HepG2 (cell line): ENCODE results near the gene SMTNL1. TPM values are rescaled to one million over a fixed set of nuclear protein-coding genes. Genes with fewer than 3 reads are reported as not detected.

ENCODE experiments used
- ATAC-seq: fragments of 200-7000 bp; cut with Tn5 transposase; 3 replicates; pipeline ENCODE4 v1.9.1; 2020; ENCODE audit warnings: mild to moderate bottlenecking, moderate library complexity
- BruUV-seq: library from RNA; stranded (reverse); fragments of 400-500 nt; replicated peaks from 2 replicates; lab custom pipeline; 2021; lab: Mats Ljungman, UMichigan
- CTCF ChIA-PET: fragments of 300-600 bp; formaldehyde crosslinking; extraction: SDS; loops from one replicate; lab custom pipeline; 2021; ENCODE audit warnings: low total read pairs, inconsistent platforms, low intra/inter-chr PET ratio; lab: Yijun Ruan, JAX
- POLR2A ChIA-PET: fragments of 350-600 bp; sonication (Branson Sonifier 250); formaldehyde crosslinking; loops from one replicate; lab custom pipeline; 2020; ENCODE audit warnings: antibody characterized with exemption, inconsistent platforms; lab: Yijun Ruan, JAX
- DNase-seq: peaks from one replicate; pipeline ENCODE4 v3.0.0-alpha.2; 2015; ENCODE audit warnings: low spot score
- FAIRE-seq: peaks from 3 replicates; lab custom pipeline; 2011; peaks lifted over from hg19 to GRCh38; lab: Jason Lieb, UNC
- H2AFZ ChIP-seq: one replicate; pipeline ENCODE4 v1.6.1; 2011; ENCODE audit warnings: low read length, inconsistent platforms
- H3K27ac ChIP-seq: fragments of 300-600 bp; 3 replicates; pipeline ENCODE4 v1.8.0; 2011; ENCODE audit warnings: mixed run types, mild to moderate bottlenecking, mixed read lengths, low read length, inconsistent platforms; ENCODE audit not compliant: insufficient read depth; ENCODE audit errors: extremely low read length
- H3K27me3 ChIP-seq, 2 experiments: fragments of 200-600 bp in 1 of 2; 2 replicates in 1 of 2; 3 replicates in 1 of 2; pipeline versions ENCODE4 v1.6.0 to v1.8.0; 2011; ENCODE audit warnings: low read length in 2 of 2, mild to moderate bottlenecking in 2 of 2, moderate library complexity in 2 of 2, inconsistent platforms in 1 of 2; ENCODE audit not compliant: insufficient read depth in 2 of 2, control insufficient read depth in 1 of 2
- H3K36me3 ChIP-seq, 2 experiments: fragments of 200-600 bp in 1 of 2; replicated peaks in 1 of 2; 2 replicates in 1 of 2; 3 replicates in 1 of 2; pipeline versions ENCODE4 v1.5.1 to v1.8.0; 2011; ENCODE audit warnings: low read length in 2 of 2, inconsistent platforms in 1 of 2; ENCODE audit not compliant: insufficient read depth in 2 of 2, control insufficient read depth in 1 of 2
- H3K4me1 ChIP-seq: 2 replicates; pipeline ENCODE4 v1.5.1; 2012; ENCODE audit warnings: low read length, inconsistent platforms; ENCODE audit not compliant: insufficient read depth
- H3K4me2 ChIP-seq: 2 replicates; pipeline ENCODE4 v1.6.0; 2011; ENCODE audit warnings: low read depth, low read length, inconsistent platforms
- H3K4me3 ChIP-seq, 3 experiments: fragments of 200-600 bp in 1 of 3; sonication (generic), shearing (Covaris generic) in 1 of 3; replicated peaks in 1 of 3; 2 replicates each; pipeline ENCODE4 v1.5.1; 2011 to 2016; ENCODE audit warnings: low read length in 3 of 3, inconsistent platforms in 2 of 3, low read depth in 2 of 3, mild to moderate bottlenecking in 2 of 3, control low read depth in 1 of 3, mixed read lengths in 1 of 3; ENCODE audit not compliant: insufficient read depth in 1 of 3
- H3K79me2 ChIP-seq: one replicate; pipeline ENCODE4 v1.6.1; 2011; ENCODE audit warnings: low read length, inconsistent platforms; ENCODE audit not compliant: insufficient read depth
- H3K9ac ChIP-seq: 2 replicates; pipeline ENCODE4 v1.6.0; 2011; ENCODE audit warnings: mild to moderate bottlenecking, low read depth, low read length, inconsistent platforms; ENCODE audit not compliant: insufficient read depth
- H3K9me3 ChIP-seq: 2 replicates; pipeline ENCODE4 v1.5.1; 2012; ENCODE audit warnings: mild to moderate bottlenecking, low read length
- H4K20me1 ChIP-seq: 2 replicates; pipeline ENCODE4 v1.6.0; 2011; ENCODE audit warnings: inconsistent platforms, mild to moderate bottlenecking, low read length, moderate library complexity; ENCODE audit not compliant: insufficient read depth
- ADNP ChIP-seq: sonication (generic); formaldehyde crosslinking; IDR thresholded peaks from 2 replicates; pipeline ENCODE4 v1.4.0; 2020; ENCODE audit warnings: missing genetic modification reagents
- BATF2 ChIP-seq: sonication (generic); formaldehyde crosslinking; IDR thresholded peaks from 2 replicates; pipeline ENCODE4 v1.8.0; 2022; ENCODE audit warnings: mild to moderate bottlenecking, missing genetic modification reagents, moderate library complexity
- DBP ChIP-seq: sonication (generic); formaldehyde crosslinking; IDR thresholded peaks from 2 replicates; pipeline ENCODE4 v1.4.0; 2020; ENCODE audit warnings: missing genetic modification reagents; ENCODE audit errors: not compliant biosample characterization
- FOSL2 ChIP-seq: sonication (generic); formaldehyde crosslinking; IDR thresholded peaks from 2 replicates; pipeline ENCODE4 v1.4.0; 2020; ENCODE audit warnings: missing genetic modification reagents
- FOXJ3 ChIP-seq: sonication (generic); formaldehyde crosslinking; IDR thresholded peaks from 2 replicates; pipeline ENCODE4 v1.4.0; 2020; ENCODE audit warnings: missing genetic modification reagents, mild to moderate bottlenecking, borderline replicate concordance
- MAFF ChIP-seq: IDR thresholded peaks from 2 replicates; pipeline ENCODE4 v1.6.1; 2011; ENCODE audit warnings: low read depth, low read length, improper control_type of control experiment
- NPAS2 ChIP-seq: sonication (generic); formaldehyde crosslinking; IDR thresholded peaks from 2 replicates; pipeline ENCODE4 v1.8.0; 2022; ENCODE audit warnings: mild to moderate bottlenecking, missing genetic modification reagents, borderline replicate concordance
- NR2F2 ChIP-seq: IDR thresholded peaks from 2 replicates; pipeline ENCODE4 v1.6.1; 2012; ENCODE audit warnings: low read depth, inconsistent platforms, borderline replicate concordance
- PHF20 ChIP-seq: sonication (generic); formaldehyde crosslinking; IDR thresholded peaks from 2 replicates; pipeline ENCODE4 v1.5.0; 2020; ENCODE audit warnings: mild to moderate bottlenecking, missing genetic modification reagents
- PRPF4 ChIP-seq: fragments of 200-400 bp; formaldehyde crosslinking; IDR thresholded peaks from 2 replicates; pipeline ENCODE4 v1.6.1; 2016; ENCODE audit warnings: low read length, low read depth; ENCODE audit not compliant: poor library complexity, severe bottlenecking
- RBM39 ChIP-seq: fragments of 200-400 bp; formaldehyde crosslinking; IDR thresholded peaks from one replicate; pipeline ENCODE4 v1.6.1; 2018; ENCODE audit warnings: antibody characterized with exemption, mild to moderate bottlenecking, low read depth, low read length; ENCODE audit not compliant: poor library complexity, severe bottlenecking
- SNAI1 ChIP-seq: sonication (generic); formaldehyde crosslinking; IDR thresholded peaks from 2 replicates; pipeline ENCODE4 v1.5.0; 2020; ENCODE audit warnings: mild to moderate bottlenecking, missing genetic modification reagents, borderline replicate concordance
- SRSF4 ChIP-seq: fragments of 200-400 bp; formaldehyde crosslinking; IDR thresholded peaks from one replicate; pipeline ENCODE4 v1.6.1; 2018; ENCODE audit warnings: mild to moderate bottlenecking, low read depth, low read length, moderate library complexity; ENCODE audit not compliant: poor library complexity, severe bottlenecking
- TEAD3 ChIP-seq: optimal IDR thresholded peaks from 2 replicates; pipeline ENCODE3; 2016; ENCODE audit warnings: borderline replicate concordance
- ZNF563 ChIP-seq: sonication (generic); formaldehyde crosslinking; IDR thresholded peaks from 2 replicates; pipeline ENCODE4 v1.8.0; 2022; ENCODE audit warnings: mild to moderate bottlenecking, moderate library complexity, missing genetic modification reagents
- ZNF614 ChIP-seq: IDR thresholded peaks from 2 replicates; pipeline ENCODE4 v1.6.1; 2018; ENCODE audit warnings: missing biosample characterization, missing genetic modification reagents, inconsistent platforms, borderline replicate concordance
- WGBS: methylation state at CpG from one replicate; pipeline ENCODE4 v1.1.6; 2017; ENCODE audit warnings: low lambda C conversion rate; 5-methylcytosine and 5-hydroxymethylcytosine counted together
- in situ Hi-C: cut with HindIII; loops from 2 replicates; pipeline ENCODE4 v1.10.0; 2017; ENCODE audit warnings: low pct_unique_long_range_greater_than_20kb; ENCODE audit not compliant: extremely low pct_ligation_motif_present
- intact Hi-C: fragments of 100-400 bp; cut with micrococcal nuclease; formaldehyde crosslinking; loops from one replicate; pipeline ENCODE4 v1.10.0; 2022; ENCODE audit not compliant: unreplicated experiment
- polyA plus RNA-seq, 8 experiments: library from polyadenylated mRNA; depleted of rRNA in 3 of 8; stranded (reverse) in 7 of 8; unstranded in 1 of 8; fragments of >200 nt; fragmentation: Illumina TruSeq in 4 of 8; extraction: Trizol in 4 of 8; gene quantifications; 2 replicates each; pipeline versions ENCODE4 v1.2.1 to v1.2.3, GENCODE V29; 2011 to 2016; ENCODE audit warnings: low read depth in 4 of 8, missing spikeins in 1 of 8, mixed read lengths in 1 of 8; ENCODE audit not compliant: insufficient read depth in 1 of 8
- total RNA-seq, 5 experiments: library from RNA; depleted of rRNA; stranded (reverse); fragments of >200 nt; fragmentation: Illumina TruSeq; extraction: Trizol; gene quantifications; 2 replicates each; pipeline ENCODE4 v1.2.3, GENCODE V29; 2016; ENCODE audit warnings: low read depth in 1 of 5
- TF ChIP-seq, protein P1 (sequence below): IDR thresholded peaks from 2 replicates; pipeline ENCODE4 v1.6.1; 2012; ENCODE audit warnings: low read depth, low read length, improper control_type of control experiment
- TF ChIP-seq, protein P2 (sequence below): conservative IDR thresholded peaks from 2 replicates; pipeline ENCODE4 v1.6.1; 2018; ENCODE audit warnings: missing genetic modification reagents

Gene SMTNL1
- total and polyA plus RNA-seq, 2 of the 13 experiments (the other 11 are each of a cell fraction or from before 2014, with no cell fraction given) = 0.04 TPM; not detected in 1

- intact Hi-C loops (loop anchor here (1.0 kb wide), 2 partner anchors 16 to 17 kb away; partner anchors contain the start of gene TIMM10), in situ Hi-C loops (no loop called here)
- Histone ChIP-seq H3K27ac (peak overlapping the region; percentile 82), H3K4me1 (peaks cover 61% of the 10 kb centered on the region), H3K4me2 (peak overlapping the region; percentile 96), H2AFZ (no peak overlapping the region), H3K79me2 (peaks cover 48% of the 10 kb centered on the region), H4K20me1 (no peaks in the 10 kb centered on the region), H3K9me3 (no peaks in the 10 kb centered on the region), H3K4me3 (peak overlapping the region; percentile 76 to 95 (median 86)), H3K9ac (peak overlapping the region; percentile 85), H3K27me3 (no peaks in the 10 kb centered on the region), H3K36me3 (peaks cover 0 to 13% of the 10 kb centered on the region in 2 experiments; a peak in 1 of 5 replicates)
- POLR2A ChIA-PET = interaction anchor here (0.8 to 6.9 kb wide), 14 partner anchors 9 to 189 kb away, joined by 3 to 111 read pairs (median 4); partner anchors contain the start of gene TIMM10
- ATAC-seq (peak; percentile 78), FAIRE-seq (no peak), DNase-seq (peak; percentile 46)
- CTCF ChIA-PET = interaction anchor here (1.5 kb wide), 1 partner anchor 12 kb away, joined by 4 read pairs; no protein-coding TSS in a partner anchor
- BruUV-seq = no TSS peak
- WGBS = 2% methylated on average over 40 of the region's 57 CpGs
- TF ChIP-seq, protein P1, sequence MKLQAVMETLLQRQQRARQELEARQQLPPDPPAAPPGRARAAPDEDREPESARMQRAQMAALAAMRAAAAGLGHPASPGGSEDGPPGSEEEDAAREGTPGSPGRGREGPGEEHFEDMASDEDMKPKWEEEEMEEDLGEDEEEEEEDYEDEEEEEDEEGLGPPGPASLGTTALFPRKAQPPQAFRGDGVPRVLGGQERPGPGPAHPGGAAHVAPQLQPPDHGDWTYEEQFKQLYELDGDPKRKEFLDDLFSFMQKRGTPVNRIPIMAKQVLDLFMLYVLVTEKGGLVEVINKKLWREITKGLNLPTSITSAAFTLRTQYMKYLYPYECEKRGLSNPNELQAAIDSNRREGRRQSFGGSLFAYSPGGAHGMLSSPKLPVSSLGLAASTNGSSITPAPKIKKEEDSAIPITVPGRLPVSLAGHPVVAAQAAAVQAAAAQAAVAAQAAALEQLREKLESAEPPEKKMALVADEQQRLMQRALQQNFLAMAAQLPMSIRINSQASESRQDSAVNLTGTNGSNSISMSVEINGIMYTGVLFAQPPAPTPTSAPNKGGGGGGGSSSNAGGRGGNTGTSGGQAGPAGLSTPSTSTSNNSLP = no peak
- TF ChIP-seq FOSL2 (CRISPR knock-in tag) = 0 out of 2 replicates have a peak, but pooled peaks have one; percentile 12
- peak; percentile 78; the same call in 1 of the 2 replicates for TF ChIP-seq SNAI1 (CRISPR knock-in tag)
- no peak for TF ChIP-seq DBP (CRISPR knock-in tag)
- TF ChIP-seq RBM39 = peak; percentile 18
- no peak for TF ChIP-seq TEAD3 (CRISPR knock-in tag)
- TF ChIP-seq BATF2 (CRISPR knock-in tag) = no peak
- TF ChIP-seq, protein P2, sequence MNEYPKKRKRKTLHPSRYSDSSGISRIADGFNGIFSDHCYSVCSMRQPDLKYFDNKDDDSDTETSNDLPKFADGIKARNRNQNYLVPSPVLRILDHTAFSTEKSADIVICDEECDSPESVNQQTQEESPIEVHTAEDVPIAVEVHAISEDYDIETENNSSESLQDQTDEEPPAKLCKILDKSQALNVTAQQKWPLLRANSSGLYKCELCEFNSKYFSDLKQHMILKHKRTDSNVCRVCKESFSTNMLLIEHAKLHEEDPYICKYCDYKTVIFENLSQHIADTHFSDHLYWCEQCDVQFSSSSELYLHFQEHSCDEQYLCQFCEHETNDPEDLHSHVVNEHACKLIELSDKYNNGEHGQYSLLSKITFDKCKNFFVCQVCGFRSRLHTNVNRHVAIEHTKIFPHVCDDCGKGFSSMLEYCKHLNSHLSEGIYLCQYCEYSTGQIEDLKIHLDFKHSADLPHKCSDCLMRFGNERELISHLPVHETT (CRISPR knock-in tag) = no peak
- no peak; the same call in 1 of the 2 replicates for TF ChIP-seq ZNF563 (CRISPR knock-in tag)
- TF ChIP-seq SRSF4 = no peak
- TF ChIP-seq PHF20 (CRISPR knock-in tag) = peak; percentile 3; the same call in 1 of the 2 replicates
- TF ChIP-seq FOXJ3 (CRISPR knock-in tag) = no peak
- TF ChIP-seq ZNF614 (CRISPR knock-in tag) = peak; percentile 46; the same call in 1 of the 2 replicates
- no peak for TF ChIP-seq NPAS2 (CRISPR knock-in tag)
- TF ChIP-seq PRPF4 = no peak
- TF ChIP-seq ADNP (CRISPR knock-in tag) = no peak
- TF ChIP-seq NR2F2 = peak; percentile 28; the same call in 1 of the 2 replicates
- no peak for TF ChIP-seq MAFF
These were observed 22.7 kb upstream of the SMTNL1 start for GRCh38 chr11:57514538-57515331.
